SU-DHL-6 (cell line): Measurements from ENCODE around the gene TAPT1.

Source experiments
- H2AFZ ChIP-seq: fragments of 200-600 bp; sonication (generic); 2 replicates; pipeline ENCODE4 v1.6.1; 2014; ENCODE audit warnings: low read depth, mild to moderate bottlenecking, moderate library complexity, mixed read lengths, antibody characterized with exemption, low read length; ENCODE audit not compliant: severe bottlenecking
- H3F3A ChIP-seq: fragments of 200-600 bp; shearing (Covaris generic); 2 replicates; pipeline ENCODE4 v1.6.0; 2016; ENCODE audit warnings: antibody characterized with exemption, mild to moderate bottlenecking; ENCODE audit not compliant: insufficient read depth
- H3K27ac ChIP-seq: fragments of 200-600 bp; sonication (generic); 2 replicates; pipeline ENCODE4 v1.5.1; 2016; ENCODE audit warnings: low read depth, mild to moderate bottlenecking, low read length, moderate library complexity, mixed read lengths
- H3K27me3 ChIP-seq: fragments of 200-600 bp; sonication (generic), shearing (Covaris generic); 2 replicates; pipeline ENCODE4 v1.6.0; 2014; ENCODE audit warnings: mild to moderate bottlenecking, low read length
- H3K36me3 ChIP-seq: fragments of 200-600 bp; sonication (generic); 2 replicates; pipeline ENCODE4 v1.6.1; 2014; ENCODE audit warnings: mild to moderate bottlenecking, low read length, mixed read lengths
- H3K4me2 ChIP-seq: fragments of 300-600, 200-600 bp; shearing (Covaris generic), sonication (generic); 2 replicates; pipeline ENCODE4 v1.6.0; 2014; ENCODE audit warnings: low read length, low read depth, mild to moderate bottlenecking; ENCODE audit not compliant: poor library complexity, severe bottlenecking
- H3K4me3 ChIP-seq: fragments of 200-600 bp; sonication (generic); 2 replicates; pipeline ENCODE4 v1.5.1; 2014; ENCODE audit warnings: antibody characterized with exemption, low read length, mild to moderate bottlenecking, mixed read lengths; ENCODE audit not compliant: insufficient read depth, poor library complexity, severe bottlenecking
- H3K79me2 ChIP-seq: fragments of 200-600 bp; sonication (generic); 2 replicates; pipeline ENCODE4 v1.6.1; 2014; ENCODE audit warnings: mild to moderate bottlenecking, low read length, moderate library complexity; ENCODE audit not compliant: insufficient read depth
- H3K9ac ChIP-seq: fragments of 200-600 bp; sonication (generic); 2 replicates; pipeline ENCODE4 v1.7.0; 2014; ENCODE audit warnings: mild to moderate bottlenecking, low read length
- H3K9me2 ChIP-seq: fragments of 200-600 bp; sonication (generic); replicated peaks from 2 replicates; pipeline ENCODE4 v1.6.1; 2014; ENCODE audit warnings: low read length; ENCODE audit not compliant: insufficient read depth
- H3K9me3 ChIP-seq: fragments of 200-600 bp; sonication (generic); 2 replicates; pipeline ENCODE4 v1.6.1; 2014; ENCODE audit warnings: low read length, mixed read lengths; ENCODE audit not compliant: insufficient read depth
- H4K20me1 ChIP-seq: fragments of 200-600 bp; sonication (generic); 2 replicates; pipeline ENCODE4 v1.6.1; 2014; ENCODE audit warnings: low read depth, mild to moderate bottlenecking, antibody characterized with exemption, low read length, moderate library complexity, mixed read lengths
- EZH2phosphoT487 ChIP-seq: fragments of 200-600 bp; sonication (generic), shearing (Covaris generic); conservative IDR thresholded peaks from 2 replicates; pipeline ENCODE4 v1.6.1; 2018; ENCODE audit warnings: mild to moderate bottlenecking, antibody characterized with exemption, low read length, moderate library complexity, mixed read lengths
- TF ChIP-seq, protein P1 (sequence below): fragments of 200-600 bp; sonication (generic); IDR thresholded peaks from one replicate; pipeline ENCODE4 v1.5.1; 2017; ENCODE audit warnings: antibody characterized with exemption, mild to moderate bottlenecking, low read length, moderate library complexity; ENCODE audit not compliant: insufficient read depth, poor library complexity, severe bottlenecking

The TAPT1 gene

GRCh38 chr4:16192057-16192456, 34.2 kb downstream of the TAPT1 start:
- no peaks in the 10 kb centered on the region for H3K79me2 ChIP-seq

DNA sequence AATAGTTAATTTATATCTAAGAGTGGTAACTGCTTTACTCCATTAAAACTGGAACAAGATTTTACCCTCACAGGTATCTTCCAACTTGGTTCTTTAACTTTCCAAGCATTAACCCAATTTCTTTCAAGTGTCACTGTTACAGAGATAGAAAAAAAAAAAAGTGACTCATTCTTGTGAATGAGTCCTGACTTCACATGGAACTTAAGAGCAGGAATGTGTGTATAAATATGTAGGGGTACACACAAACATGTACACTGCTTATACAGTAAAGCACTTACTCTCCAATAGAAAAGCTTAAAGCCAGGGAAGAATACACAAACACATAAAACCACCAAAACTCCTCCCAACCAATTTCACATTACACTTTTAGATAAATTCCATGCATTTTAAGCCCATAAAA, 38.8 kb downstream of the TAPT1 start:
- Histone ChIP-seq H3K36me3 (no peaks in the 10 kb centered on the region; the same call in 1 of the 2 replicates), H3K79me2 (no peaks in the 10 kb centered on the region), H3K4me3 (no peak overlapping the region), H3K9me3 (no peaks in the 10 kb centered on the region), H4K20me1 (no peaks in the 10 kb centered on the region), H3F3A (no peaks in the 10 kb centered on the region), H3K27me3 (no peaks in the 10 kb centered on the region), H3K27ac (no peak overlapping the region), H2AFZ (no peak overlapping the region), H3K9ac (no peak overlapping the region), H3K9me2 (no peaks in the 10 kb centered on the region), H3K4me2 (no peak overlapping the region)
- TF ChIP-seq, protein P1, sequence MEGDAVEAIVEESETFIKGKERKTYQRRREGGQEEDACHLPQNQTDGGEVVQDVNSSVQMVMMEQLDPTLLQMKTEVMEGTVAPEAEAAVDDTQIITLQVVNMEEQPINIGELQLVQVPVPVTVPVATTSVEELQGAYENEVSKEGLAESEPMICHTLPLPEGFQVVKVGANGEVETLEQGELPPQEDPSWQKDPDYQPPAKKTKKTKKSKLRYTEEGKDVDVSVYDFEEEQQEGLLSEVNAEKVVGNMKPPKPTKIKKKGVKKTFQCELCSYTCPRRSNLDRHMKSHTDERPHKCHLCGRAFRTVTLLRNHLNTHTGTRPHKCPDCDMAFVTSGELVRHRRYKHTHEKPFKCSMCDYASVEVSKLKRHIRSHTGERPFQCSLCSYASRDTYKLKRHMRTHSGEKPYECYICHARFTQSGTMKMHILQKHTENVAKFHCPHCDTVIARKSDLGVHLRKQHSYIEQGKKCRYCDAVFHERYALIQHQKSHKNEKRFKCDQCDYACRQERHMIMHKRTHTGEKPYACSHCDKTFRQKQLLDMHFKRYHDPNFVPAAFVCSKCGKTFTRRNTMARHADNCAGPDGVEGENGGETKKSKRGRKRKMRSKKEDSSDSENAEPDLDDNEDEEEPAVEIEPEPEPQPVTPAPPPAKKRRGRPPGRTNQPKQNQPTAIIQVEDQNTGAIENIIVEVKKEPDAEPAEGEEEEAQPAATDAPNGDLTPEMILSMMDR: no peak
- no peak for TF ChIP-seq EZH2phosphoT487

More at GRCh38 chr4:16192057-16192456, 34.2 kb downstream of the TAPT1 start:
- TF ChIP-seq, protein P1: no peak
- no peak for TF ChIP-seq EZH2phosphoT487
- Histone ChIP-seq H3F3A (no peaks in the 10 kb centered on the region), H3K27ac (no peak overlapping the region), H3K4me2 (no peak overlapping the region), H3K9me2 (no peaks in the 10 kb centered on the region), H3K27me3 (no peaks in the 10 kb centered on the region), H4K20me1 (no peaks in the 10 kb centered on the region), H2AFZ (no peak overlapping the region), H3K36me3 (no peaks in the 10 kb centered on the region; the same call in 1 of the 2 replicates), H3K9ac (no peak overlapping the region), H3K4me3 (no peak overlapping the region), H3K9me3 (no peaks in the 10 kb centered on the region)

GRCh38 chr4:16186986-16187385, 39.3 kb downstream of the TAPT1 start:
- no peak overlapping the region for H3K4me3 ChIP-seq
- no peak overlapping the region for H3K4me2 ChIP-seq
- H3K79me2 ChIP-seq: no peaks in the 10 kb centered on the region
- H3F3A ChIP-seq: no peaks in the 10 kb centered on the region
- no peak overlapping the region for H3K9ac ChIP-seq
- H2AFZ ChIP-seq: no peak overlapping the region
- H3K27me3 ChIP-seq: no peaks in the 10 kb centered on the region
- H3K36me3 ChIP-seq: no peaks in the 10 kb centered on the region; the same call in 1 of the 2 replicates
- no peak for TF ChIP-seq EZH2phosphoT487
- TF ChIP-seq, protein P1: no peak
- H4K20me1 ChIP-seq: no peaks in the 10 kb centered on the region
- no peaks in the 10 kb centered on the region for H3K9me3 ChIP-seq
- no peaks in the 10 kb centered on the region for H3K9me2 ChIP-seq
- no peak overlapping the region for H3K27ac ChIP-seq
